ENCODE data around the gene ADAMTS16. TPM values are rescaled to one million over a fixed set of nuclear protein-coding genes. Genes with fewer than 3 reads are reported as not detected.

ADAMTS16 gene
- total RNA-seq, 1 experiment from 2014 or later = 0.28 TPM

- no peak overlapping the region for H3K4me3 ChIP-seq (ENCODE audit: low read depth, low read length, poor library complexity, severe bottlenecking)
- no peaks in the 10 kb centered on the region for H3K27me3 ChIP-seq (replicated peaks; ENCODE audit: insufficient read depth, low read depth, low read length, poor library complexity)
- BruUV-seq (replicated peaks) = no TSS peak
- H3K4me1 ChIP-seq (ENCODE audit: insufficient read depth, low read length, poor library complexity, severe bottlenecking) = peaks cover 18% of the 10 kb centered on the region
- no peaks in the 10 kb centered on the region for H3K36me3 ChIP-seq (ENCODE audit: insufficient read depth, low read length, poor library complexity, severe bottlenecking)
- intact Hi-C loops (cut with micrococcal nuclease; ENCODE audit: unreplicated experiment) = loop anchor here (5.0 kb wide), 2 partner anchors 68 to 82 kb away; no protein-coding TSS in a partner anchor
- no peaks in the 10 kb centered on the region for H3K9me3 ChIP-seq (ENCODE audit: low read depth, low read length, poor library complexity, severe bottlenecking)
- ChIA-PET CTCF (interaction anchor here (0.6 kb wide), 1 partner anchor 92 kb away, joined by 3 read pairs; no protein-coding TSS in a partner anchor), POLR2A (ENCODE audit: low non-redundant PET) (no interaction called here)
- H3K27ac ChIP-seq (ENCODE audit: low read depth, low read length, poor library complexity, severe bottlenecking) = no peak overlapping the region
- DNase-seq (ENCODE audit: low spot score) = no peak
- TF ChIP-seq CTCF (conservative IDR thresholded peaks at IDR 0.05; ENCODE audit: low read depth, low read length) (no peak), EZH2 (IDR thresholded peaks at IDR 0.05; ENCODE audit: borderline replicate concordance, low read depth, low read length, poor library complexity, severe bottlenecking) (no peak)
Observed at GRCh38 chr5:5273976-5274375, 133.8 kb downstream of the ADAMTS16 start.

GRCh38 chr5:5275211-5275610 is 135.1 kb downstream of the ADAMTS16 start:
- CTCF ChIA-PET = no interaction called here
- no peaks in the 10 kb centered on the region for H3K36me3 ChIP-seq (ENCODE audit: insufficient read depth, low read length, poor library complexity, severe bottlenecking)
- POLR2A ChIA-PET (ENCODE audit: low non-redundant PET) = no interaction called here
- DNase-seq (ENCODE audit: low spot score) = no peak
- no peak overlapping the region for H3K4me3 ChIP-seq (ENCODE audit: low read depth, low read length, poor library complexity, severe bottlenecking)
- intact Hi-C loops (cut with micrococcal nuclease; ENCODE audit: unreplicated experiment) = no loop called here
- no TSS peak for BruUV-seq (replicated peaks)
- H3K9me3 ChIP-seq (ENCODE audit: low read depth, low read length, poor library complexity, severe bottlenecking) = no peaks in the 10 kb centered on the region
- H3K27ac ChIP-seq (ENCODE audit: low read depth, low read length, poor library complexity, severe bottlenecking) = no peak overlapping the region
- TF ChIP-seq EZH2 (IDR thresholded peaks at IDR 0.05; ENCODE audit: borderline replicate concordance, low read depth, low read length, poor library complexity, severe bottlenecking) (no peak), CTCF (conservative IDR thresholded peaks at IDR 0.05; ENCODE audit: low read depth, low read length) (no peak)
- peaks cover 18% of the 10 kb centered on the region for H3K4me1 ChIP-seq (ENCODE audit: insufficient read depth, low read length, poor library complexity, severe bottlenecking)
- no peaks in the 10 kb centered on the region for H3K27me3 ChIP-seq (replicated peaks; ENCODE audit: insufficient read depth, low read depth, low read length, poor library complexity)

- CTCF ChIA-PET = no interaction called here
Observed at GRCh38 chr5:5276430-5276829, 136.3 kb downstream of the ADAMTS16 start.

More at GRCh38 chr5:5276430-5276829, 136.3 kb downstream of the ADAMTS16 start:
- no TSS peak for BruUV-seq (replicated peaks)
- POLR2A ChIA-PET (ENCODE audit: low non-redundant PET) = no interaction called here
- DNase-seq (ENCODE audit: low spot score) = no peak
- Histone ChIP-seq H3K4me3 (ENCODE audit: low read depth, low read length, poor library complexity, severe bottlenecking) (no peak overlapping the region), H3K27me3 (replicated peaks; ENCODE audit: insufficient read depth, low read depth, low read length, poor library complexity) (no peaks in the 10 kb centered on the region), H3K27ac (ENCODE audit: low read depth, low read length, poor library complexity, severe bottlenecking) (no peak overlapping the region), H3K4me1 (ENCODE audit: insufficient read depth, low read length, poor library complexity, severe bottlenecking) (peaks cover 8% of the 10 kb centered on the region), H3K36me3 (ENCODE audit: insufficient read depth, low read length, poor library complexity, severe bottlenecking) (no peaks in the 10 kb centered on the region), H3K9me3 (ENCODE audit: low read depth, low read length, poor library complexity, severe bottlenecking) (no peaks in the 10 kb centered on the region)
- TF ChIP-seq CTCF (conservative IDR thresholded peaks at IDR 0.05; ENCODE audit: low read depth, low read length) = no peak
- TF ChIP-seq EZH2 (IDR thresholded peaks at IDR 0.05; ENCODE audit: borderline replicate concordance, low read depth, low read length, poor library complexity, severe bottlenecking) = no peak
- intact Hi-C loops (cut with micrococcal nuclease; ENCODE audit: unreplicated experiment) = no loop called here
